22Rv1 (cell line): ENCODE data around the gene TMEM271.

Experiments used
- CTCF ChIP-seq: fragments of 450-650 bp; IDR thresholded peaks from 2 replicates; pipeline ENCODE4 v1.5.1; 2017; ENCODE audit warnings: mild to moderate bottlenecking
- ZFX ChIP-seq: fragments of 450-650 bp; IDR thresholded peaks from 2 replicates; pipeline ENCODE4 v1.6.1; 2017; ENCODE audit warnings: antibody characterized with exemption, borderline replicate concordance

- TF ChIP-seq CTCF (no peak), ZFX (no peak)
These were observed 24.1 kb downstream of the TMEM271 start for GRCh38 chr4:552019-552418.
